NOMO-1 (cell line): ENCODE results near the gene ONECUT1.

ENCODE experiments used
- DNase-seq, 2 experiments: peaks; one replicate each; lab custom pipeline; 2025; ENCODE audit not compliant: unreplicated experiment in 2 of 2; lab: John Stamatoyannopoulos, UW

The ONECUT1 gene

DNA sequence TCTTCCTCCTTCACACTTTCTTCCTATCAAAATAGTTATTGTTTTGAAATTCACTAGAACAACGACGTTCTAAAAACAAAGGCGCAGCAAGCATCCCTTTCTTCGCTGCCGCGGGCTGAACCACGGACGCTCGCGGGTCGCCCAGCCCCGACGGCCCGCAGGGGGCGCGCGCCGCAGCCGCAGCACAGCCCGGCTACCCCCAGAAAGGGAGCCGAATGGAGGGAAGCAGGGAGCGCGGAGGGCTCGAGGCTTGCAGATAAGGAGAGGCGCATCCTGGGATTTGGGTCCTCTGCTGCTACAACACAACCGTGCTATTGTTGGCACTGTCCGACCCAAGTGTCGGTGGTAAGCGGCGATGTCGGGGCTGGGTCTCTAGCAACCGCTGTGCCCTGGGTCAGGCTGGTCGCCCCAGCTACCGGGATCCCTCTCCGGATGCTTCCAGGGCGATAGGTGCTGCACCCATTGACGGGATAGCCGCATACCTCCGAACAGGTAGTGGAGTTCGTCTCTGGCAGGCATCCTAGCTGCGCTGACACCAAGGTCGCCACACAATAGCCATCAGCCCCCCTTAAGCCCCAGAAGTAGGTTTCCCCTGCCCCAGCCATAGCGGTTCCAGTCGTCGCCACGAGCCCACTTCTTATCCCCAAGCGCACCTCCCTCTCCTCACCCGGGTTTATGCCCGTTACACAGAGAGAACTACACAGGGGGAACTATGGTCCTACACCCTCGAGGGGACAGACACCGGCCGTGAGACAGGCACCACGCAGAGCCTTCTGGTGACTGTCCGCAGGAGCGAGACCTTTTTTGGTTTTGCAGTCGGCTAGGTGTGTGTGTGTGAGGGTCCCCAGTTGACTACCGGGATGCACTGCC lies 6.0 kb downstream of the ONECUT1 start:
- DNase-seq = peak in 1 of 2 experiments; percentile 5

DNA sequence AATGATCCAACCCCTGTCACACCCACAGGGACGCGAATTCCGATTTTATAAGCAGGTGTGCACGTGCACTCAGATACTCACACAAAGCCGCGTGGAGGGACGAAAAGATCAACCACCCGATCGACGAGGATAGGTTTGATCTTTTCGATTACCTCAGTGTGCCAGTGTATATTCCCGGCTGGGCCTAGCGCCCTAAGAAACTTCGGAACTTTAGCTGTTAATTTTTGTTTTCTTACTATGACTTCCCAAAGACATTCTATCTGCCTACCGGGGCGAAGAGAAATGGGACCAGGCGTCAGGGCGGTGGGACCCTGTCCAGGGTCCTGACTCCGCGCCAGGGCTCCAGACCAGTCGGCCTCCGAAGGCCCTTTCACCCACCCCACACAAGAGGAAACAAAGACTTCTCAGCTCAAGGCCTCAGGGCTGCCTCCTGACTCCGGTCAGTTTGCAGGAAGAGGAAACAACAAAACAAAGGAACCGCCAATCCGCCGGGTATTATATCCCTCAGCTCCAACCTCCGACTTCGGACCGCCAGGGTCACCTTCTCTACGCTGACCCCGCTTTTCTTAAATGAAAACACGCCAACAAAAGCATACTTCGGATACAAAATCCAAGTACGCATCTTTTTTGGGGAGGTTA lies 6.8 kb downstream of the ONECUT1 start:
- no peak for DNase-seq

DNA sequence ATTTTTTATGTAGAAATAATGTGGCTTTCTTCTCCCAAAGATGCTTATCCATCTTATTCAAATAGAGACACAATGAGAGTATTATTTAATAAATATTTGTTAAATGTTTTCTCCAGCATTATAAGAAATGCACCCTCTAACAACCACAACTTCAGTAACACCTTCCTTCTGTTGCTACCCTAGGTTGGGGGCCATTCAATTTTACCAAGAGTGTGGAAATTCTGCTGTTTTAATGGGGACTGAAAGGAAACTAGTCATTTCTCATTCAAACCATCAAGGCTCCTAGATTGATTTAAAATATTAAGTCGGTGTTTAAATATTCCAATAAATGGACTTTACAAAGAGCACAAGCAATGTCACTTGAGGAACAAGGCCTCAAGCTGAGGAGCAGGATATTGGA lies 7.6 kb downstream of the ONECUT1 start:
- no peak for DNase-seq

DNA sequence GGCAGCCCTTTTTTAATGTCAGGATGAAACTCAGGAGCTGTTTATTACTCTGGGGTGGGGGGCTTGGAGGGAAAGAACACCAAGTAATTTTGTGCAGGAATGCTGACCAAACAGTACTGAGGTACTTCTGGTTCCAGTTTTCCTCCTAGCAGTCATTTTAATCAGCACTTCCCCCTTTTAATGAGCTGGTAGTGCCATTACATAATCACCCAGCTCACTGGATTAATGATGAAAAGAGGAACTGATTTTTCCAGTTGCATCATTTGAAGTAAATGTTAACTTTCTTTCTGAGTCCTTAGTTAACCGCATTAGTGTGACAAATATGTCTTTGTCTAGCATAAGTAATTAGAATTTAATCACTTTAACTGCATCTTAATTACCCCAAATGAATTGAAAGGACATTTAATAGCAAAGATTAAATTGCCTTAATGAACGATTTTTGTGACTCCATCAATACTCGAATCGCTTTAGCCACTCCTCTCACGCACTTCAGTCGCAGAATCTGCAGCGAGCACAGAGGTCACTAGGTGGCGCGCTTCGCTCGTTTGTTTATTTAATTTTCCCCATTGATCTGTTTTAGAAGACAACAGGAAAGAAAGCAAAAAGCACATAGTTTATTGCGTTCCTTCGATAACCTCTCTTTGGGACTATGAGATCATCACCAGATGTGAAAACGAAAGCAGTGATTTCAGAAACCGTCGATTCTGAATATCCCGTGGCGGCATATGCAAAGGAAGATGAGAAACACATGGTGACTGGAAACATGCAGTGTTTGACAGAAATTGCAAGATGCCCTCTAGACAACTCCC lies 9.8 kb downstream of the ONECUT1 start:
- peak; percentile 56 to 94 for DNase-seq

DNA sequence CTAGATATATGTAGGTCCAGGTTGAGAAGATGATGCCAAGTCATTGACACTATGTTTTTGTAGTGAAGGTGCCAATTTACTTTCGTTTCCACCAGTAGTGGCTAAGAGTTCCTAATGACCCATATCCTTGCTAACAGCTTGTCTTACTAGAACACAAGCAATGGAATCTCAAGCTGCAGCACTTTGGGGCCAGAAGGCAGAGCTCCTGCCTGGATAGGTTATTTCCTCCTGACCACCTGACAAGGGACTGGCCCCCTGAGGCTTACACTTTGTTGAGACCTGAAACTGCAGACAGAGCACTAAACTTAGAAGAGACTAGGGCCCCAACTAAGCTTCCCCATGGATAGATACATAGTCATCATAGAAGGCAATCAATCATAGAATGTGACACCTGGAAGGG lies 11.7 kb downstream of the ONECUT1 start:
- no peak for DNase-seq

DNA sequence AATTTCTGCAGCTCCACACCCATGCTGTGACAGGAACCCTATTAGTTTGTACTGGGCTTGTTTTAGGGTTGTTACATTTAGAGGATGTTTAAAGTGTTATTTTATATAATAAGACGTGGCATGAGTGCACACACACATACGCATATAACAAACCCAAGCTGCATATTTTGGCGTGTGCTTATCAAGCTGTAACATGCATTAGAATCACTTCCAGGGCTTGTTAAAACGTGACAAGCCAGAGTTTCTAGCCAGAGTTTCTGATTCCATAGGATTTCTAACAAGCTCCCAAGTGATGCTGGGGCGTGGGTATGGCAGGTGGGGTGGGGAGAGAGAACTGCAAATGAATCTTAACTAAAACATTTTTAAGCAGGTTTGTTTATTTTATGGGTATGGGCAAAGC lies 17.4 kb downstream of the ONECUT1 start:
- no peak for DNase-seq

DNA sequence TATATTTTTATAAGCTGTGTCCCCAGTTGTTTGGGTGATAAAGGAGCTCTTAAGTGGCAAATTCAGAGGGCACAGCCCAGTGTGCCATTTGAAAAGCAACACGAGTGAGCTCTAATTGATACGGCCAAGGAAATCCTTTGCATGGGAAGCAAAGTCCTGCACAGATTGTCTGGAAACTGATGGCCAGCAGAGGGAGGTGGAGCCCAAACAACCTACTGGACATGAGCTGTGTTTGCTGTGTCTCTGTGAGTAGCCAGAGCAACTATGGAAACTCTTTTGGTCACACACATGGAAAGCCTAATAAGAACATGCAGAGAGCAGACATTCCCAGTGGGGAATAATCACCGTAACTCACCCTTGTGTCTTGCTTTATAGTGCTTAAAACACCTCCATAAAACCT lies 24.4 kb downstream of the ONECUT1 start:
- DNase-seq = no peak

DNA sequence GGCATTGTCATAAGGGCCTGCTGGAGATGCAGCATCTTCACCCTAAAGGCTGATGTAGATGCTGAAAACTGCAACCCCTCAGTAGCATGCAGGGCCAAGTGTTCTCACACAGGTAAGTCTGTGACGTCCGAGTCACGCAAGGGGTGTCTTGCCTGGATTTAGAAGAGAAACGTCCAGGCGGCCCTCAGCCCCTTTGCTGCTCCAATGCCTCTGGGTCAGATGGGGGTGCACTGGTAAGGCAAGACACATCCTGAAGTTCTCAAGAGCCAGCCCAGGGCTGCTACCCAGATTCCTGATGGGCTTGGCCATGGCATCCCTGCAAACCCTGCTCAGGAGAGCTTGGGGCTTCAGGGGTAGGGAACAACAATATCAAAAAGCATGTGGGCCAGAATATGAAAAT lies 25.4 kb downstream of the ONECUT1 start:
- no peak for DNase-seq

DNA sequence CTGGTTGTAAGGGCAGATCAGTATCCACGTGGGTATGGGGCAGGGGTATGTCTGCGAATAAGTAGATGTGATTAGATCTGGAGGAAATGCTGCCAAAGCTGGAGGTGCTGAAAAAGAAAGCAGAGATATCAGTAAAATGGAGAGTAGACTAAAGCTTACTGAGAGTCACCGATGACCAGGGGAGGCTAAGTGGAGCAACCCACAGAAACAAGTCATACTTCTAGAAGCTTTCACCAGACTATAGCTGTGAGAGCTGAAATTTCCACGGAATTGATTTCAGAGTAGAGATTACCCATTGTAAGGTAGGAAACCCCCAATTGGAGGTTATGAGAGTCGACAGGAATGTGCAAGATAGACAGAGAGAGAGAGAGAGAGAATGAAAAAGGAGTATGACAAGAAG lies 27.5 kb downstream of the ONECUT1 start:
- no peak for DNase-seq

DNA sequence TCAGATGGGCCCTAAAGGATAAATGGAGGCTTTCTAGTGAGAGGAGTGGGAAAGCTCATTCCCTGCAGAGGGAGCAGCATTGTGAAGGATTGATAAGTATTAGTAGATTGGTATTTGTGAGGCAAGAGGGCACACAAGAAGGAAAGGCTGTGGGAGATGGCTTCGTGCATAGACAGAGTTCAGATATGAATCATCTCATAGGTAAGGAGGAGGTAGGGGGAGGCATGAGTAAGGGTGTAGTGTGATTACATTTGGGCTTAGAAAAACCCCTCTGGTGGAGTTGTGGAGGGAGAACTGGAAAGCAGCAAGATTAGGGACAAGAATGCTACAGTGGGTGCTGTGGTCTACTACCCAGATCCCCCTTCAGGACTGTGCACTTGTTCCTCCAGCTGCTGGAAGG lies 29.6 kb downstream of the ONECUT1 start:
- DNase-seq = no peak

DNA sequence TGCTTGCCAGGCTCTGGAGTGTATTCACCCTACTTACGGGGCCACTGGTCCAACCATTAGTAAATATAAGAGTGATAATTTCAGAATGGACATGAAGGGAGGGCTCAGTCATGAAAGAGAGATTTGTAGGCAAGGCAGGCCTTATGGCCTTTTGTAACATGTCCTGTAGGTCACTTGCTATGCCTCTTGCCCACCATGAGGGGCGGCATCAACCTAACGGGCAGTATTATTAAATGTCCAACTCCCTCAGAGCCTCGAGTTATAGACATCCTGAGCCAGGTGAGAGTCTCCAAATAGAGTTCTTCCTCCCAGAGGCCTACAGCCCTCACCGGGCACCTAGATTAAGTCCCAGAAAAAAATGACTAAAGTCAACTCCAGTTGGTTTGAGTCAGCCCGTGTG lies 30.2 kb downstream of the ONECUT1 start:
- DNase-seq = no peak

DNA sequence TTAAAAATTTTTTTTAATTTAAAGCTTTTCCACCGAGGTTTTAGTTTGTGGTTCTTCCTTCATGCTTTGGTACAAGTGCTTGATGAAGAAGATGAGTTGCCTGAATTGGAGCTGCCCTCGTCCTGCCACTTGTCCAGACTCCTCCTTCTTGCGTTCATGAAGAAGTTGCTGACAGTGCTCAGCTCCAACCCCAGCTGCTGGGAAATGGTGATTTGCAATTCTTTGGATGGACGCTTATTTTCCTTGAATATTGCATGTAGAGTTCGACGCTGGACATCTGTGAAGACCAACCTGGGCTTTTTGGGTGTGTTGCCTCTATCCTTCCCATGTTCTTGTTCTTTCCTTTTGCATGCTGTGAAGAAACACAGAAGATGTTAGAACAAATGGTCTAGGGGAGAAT lies 32.6 kb downstream of the ONECUT1 start:
- no peak for DNase-seq

DNA sequence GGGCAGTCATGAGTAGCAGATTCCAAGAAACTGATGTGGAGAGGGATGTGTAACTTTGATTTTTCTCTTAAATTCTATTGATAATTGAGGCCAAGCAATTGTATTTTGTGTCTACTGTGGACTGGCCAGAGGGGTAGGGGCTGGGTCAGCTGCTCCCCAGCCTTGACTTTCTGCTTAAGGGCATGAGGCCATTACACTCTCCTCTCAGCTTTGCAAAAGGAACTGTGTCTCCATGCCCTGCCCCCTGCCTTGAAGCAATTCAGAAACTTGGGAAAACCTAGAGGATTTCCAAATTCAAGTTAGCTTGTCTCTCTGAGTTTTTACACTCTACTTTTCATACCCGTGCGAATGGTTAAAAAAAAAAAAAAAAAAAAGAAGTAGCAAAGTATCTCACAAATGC lies 38.6 kb downstream of the ONECUT1 start:
- no peak for DNase-seq

DNA sequence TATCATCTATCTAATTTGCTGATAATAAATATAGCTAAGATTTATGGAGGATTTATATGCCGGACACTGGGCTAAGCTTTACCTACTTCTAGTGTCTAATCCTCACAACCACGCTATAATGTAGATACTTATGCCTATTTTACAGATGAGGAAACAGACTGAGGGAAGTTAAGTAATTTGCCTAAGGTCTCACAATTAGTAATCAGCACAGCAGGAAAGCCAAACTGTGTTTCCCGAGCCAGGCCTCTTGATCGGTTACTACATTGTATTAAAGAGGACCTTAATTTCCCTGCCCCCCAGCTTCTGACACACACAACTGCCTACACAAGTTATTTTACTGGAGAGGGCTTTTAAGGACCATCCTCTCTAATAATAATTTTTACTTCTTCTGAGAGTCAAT lies 40.9 kb downstream of the ONECUT1 start:
- no peak for DNase-seq

DNA sequence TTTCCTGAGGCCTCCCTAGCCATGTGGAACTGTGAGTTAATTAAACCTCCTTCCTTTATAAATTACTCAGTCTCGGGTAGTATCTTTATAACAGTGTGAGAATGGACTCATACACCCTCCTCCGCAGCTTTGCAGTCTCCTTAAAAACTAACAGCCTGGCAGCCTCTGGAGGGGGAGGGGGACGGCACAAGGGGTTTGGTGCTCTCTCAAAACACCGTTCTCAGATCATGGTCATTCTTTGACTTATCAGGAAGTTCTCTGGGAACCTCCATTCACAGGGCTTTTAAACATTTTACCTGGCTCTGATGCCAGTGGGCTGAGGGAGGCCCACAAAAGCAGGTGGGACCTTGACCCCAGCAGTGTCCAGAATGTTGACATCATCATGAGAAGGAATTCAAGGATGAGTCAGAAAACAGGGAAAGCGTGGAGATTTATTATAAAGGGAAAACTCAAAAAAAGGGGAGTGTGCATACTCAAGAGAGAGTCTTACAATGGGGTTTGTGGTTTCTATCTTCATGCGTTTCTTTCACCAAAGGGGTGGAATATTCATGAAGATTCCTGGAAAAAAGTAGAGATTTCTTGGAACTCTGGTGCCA lies 43.9 kb downstream of the ONECUT1 start:
- no peak for DNase-seq

DNA sequence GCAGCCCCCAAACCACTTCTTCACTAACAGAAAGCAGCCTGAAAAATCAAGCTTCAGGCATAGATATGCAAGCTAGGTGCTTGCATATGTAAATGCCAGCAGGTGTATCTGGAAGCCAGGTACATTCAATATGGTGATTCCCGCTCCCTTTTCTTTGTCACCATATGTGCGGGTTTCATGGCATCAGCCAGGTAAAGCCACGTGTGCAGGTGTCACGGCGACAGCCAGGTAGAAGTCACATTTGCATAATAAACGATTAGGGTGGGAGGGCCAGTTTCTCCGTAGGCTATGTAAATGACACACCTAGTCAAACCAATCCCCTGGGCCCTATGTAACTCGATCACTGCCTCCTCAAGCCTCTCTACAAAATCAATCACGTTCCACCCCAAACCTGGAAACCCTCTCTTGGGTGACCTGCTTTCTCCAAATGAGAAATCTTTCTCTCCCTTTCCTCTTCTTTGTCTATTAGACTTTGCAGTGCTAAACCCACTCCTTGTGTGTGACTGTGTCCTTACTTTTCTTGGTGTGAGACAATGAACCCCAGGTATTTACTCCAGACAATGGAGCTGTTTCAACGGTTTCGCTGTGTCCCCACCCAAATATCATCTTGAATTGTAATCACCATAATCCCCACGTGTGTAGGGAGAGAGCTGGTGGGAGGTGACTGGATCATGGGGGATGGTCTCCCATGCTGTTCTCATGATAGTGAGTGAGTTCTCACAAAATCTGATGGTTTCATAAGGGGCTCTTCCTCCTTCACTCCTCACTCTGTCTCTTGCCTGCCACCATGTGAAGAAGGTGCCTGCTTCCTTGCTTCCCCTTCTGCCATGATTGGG lies 44.6 kb downstream of the ONECUT1 start:
- DNase-seq = no peak

DNA sequence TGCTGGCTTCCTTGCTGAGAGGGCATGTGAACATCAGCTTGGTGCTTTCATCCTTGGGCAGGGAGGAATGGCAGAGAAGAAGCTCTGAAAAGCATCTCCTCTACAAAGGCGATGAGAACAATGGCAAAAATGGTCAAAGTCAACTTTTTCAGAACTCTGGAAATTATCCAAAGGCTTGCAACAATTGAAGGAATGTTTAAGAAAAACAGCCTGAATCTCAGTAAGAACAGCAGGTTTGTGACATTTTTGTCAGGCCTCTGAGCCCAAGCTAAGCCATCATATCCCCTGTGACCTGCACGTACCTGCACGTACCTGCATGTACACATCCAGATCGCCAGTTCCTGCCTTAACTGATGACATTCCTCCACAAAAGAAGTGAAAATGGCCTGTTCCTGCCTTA lies 51.8 kb downstream of the ONECUT1 start:
- DNase-seq = no peak

DNA sequence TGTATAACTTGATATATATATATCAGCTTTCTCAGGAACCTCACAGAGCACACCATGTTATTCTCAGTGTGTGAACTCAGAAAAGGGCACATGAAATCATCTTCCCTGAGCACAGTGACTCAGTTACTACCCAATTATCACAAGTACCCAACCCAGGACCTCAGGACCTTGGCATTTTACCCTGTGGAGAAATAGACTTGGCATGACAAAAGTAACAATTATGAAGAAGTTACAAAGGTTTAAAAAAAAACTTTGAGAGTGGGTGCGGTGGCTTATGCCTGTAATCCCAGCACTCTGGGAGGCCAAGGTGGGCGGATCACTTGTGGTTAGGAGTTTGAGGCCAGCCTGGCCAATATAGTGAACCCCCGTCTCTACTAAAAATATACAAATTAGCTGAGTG lies 52.4 kb downstream of the ONECUT1 start:
- no peak for DNase-seq

DNA sequence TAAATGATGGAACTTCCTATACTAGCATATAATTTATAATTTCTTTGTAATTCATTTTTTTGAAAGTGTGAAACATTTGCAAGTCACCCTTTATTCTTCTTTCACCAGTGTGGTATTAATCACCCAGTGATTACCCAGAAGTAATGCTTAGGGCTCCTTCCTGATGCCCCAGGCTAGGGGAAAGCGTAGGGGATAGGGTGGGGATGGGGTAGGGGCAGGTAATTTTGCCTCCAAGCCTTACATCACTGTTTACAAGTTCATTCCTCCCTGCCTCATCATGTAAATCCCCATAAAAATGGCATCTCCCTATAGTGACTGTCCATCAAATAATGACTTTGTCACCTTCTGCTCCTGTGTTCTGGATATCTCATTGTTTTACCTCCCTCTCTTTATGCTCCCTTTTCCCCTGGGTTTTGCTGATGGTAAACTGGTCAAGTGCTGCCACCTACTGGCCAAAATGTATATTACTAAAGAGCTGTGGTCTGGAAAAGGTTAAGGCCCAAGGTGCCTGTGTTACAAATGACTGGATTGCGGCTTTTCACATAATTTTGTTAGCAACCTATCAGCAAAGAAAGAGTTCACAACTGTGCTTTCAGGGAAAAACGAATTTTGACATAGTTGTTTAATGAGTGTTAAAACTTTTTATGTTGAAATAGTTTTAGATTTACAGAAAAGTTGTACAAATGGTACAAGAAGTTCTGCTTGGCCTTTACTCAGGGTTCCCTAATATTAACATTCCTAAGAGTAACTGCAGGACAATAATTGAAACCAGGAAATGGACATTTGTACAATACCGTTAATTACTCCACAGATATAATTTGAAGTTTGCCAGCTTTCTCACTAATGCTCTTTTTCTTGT lies 54.7 kb downstream of the ONECUT1 start:
- DNase-seq = peak; percentile 38 to 53
